ENCODE data around the gene HEATR1. TPM values are rescaled to one million over a fixed set of nuclear protein-coding genes. Genes with fewer than 3 reads are reported as not detected.

Gene HEATR1, protein sequence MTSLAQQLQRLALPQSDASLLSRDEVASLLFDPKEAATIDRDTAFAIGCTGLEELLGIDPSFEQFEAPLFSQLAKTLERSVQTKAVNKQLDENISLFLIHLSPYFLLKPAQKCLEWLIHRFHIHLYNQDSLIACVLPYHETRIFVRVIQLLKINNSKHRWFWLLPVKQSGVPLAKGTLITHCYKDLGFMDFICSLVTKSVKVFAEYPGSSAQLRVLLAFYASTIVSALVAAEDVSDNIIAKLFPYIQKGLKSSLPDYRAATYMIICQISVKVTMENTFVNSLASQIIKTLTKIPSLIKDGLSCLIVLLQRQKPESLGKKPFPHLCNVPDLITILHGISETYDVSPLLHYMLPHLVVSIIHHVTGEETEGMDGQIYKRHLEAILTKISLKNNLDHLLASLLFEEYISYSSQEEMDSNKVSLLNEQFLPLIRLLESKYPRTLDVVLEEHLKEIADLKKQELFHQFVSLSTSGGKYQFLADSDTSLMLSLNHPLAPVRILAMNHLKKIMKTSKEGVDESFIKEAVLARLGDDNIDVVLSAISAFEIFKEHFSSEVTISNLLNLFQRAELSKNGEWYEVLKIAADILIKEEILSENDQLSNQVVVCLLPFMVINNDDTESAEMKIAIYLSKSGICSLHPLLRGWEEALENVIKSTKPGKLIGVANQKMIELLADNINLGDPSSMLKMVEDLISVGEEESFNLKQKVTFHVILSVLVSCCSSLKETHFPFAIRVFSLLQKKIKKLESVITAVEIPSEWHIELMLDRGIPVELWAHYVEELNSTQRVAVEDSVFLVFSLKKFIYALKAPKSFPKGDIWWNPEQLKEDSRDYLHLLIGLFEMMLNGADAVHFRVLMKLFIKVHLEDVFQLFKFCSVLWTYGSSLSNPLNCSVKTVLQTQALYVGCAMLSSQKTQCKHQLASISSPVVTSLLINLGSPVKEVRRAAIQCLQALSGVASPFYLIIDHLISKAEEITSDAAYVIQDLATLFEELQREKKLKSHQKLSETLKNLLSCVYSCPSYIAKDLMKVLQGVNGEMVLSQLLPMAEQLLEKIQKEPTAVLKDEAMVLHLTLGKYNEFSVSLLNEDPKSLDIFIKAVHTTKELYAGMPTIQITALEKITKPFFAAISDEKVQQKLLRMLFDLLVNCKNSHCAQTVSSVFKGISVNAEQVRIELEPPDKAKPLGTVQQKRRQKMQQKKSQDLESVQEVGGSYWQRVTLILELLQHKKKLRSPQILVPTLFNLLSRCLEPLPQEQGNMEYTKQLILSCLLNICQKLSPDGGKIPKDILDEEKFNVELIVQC (N-terminal part only)
- total RNA-seq, result 18.9 and 24.1 TPM in 2 replicates

DNA sequence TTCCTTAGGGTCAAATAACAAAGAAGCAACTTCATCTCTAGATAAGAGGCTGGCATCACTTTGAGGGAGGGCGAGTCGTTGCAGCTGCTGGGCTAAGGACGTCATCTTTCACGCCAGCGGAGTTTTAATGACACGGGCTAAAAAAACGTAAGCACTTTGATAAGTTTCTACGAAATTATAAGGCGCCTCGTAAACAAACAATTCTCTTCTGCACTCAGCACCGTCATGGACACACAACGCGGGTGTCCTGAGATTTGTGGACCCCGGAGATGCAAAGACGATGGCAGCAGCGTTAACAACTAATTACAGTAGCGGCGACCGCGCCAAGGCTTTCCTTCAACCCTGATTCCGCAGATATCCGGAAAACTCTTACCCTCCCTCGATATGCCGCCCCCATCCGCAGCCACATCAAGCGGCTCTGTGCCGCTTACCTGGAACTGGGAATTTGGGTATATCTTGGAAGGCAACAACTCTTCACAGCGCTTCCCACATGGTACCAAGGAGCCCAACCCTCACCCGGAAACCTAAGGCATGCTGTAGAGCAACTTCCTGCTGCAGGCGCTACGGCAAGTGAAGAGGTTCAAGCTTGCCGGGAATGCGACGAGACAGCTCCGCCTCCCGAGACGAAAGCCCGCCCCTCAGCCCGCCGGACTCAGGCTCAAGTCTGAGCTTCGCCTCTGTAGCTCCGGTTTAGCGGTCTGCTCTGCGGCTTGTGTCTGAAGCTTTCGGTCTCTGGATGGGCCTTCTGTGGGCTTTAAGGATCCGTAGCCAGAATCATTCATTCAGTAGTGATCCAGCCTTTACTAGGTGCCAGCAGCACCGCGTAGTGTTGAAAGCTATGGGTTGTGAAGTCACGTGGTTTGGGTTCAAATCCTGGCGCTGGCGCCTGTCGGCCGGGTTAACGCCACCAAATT lies at the start of gene HEATR1:
HEATR1 (minus strand) TSS at position 526 of the 914 bp plus-strand sequence; CDS start at position 105, 421 bp downstream.

DNA sequence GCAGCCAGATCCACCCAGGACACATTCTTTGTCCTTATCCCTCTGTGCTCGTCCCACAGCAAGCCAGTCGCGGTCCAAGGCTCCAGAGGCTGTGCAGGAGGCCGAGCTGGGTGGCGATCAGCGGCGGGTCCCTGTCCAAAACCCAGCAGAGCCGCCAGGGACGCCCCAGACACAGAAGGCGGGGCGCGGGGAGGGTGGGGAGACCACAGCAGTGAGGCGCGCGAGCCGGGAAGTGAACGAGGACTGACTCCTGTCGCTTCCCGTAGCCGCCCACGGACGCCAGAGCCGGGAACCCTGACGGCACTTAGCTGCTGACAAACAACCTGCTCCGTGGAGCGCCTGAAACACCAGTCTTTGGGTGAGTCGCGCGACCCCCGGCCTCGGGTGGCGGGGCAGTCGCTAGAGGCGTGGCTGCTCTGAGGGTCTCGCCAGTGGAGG lies 80.6 kb downstream of the HEATR1 start, which contains the start of gene LGALS8:
LGALS8 (plus strand) TSS at position 279 of the 438 bp plus-strand sequence. CDS start 2,089 bp downstream, outside the sequence.

Other genes with a start within 250 kb of the HEATR1 start
- 0.09 and 0.14 TPM in 2 replicates for gene EDARADD, start 210.2 kb downstream of the HEATR1 start, total RNA-seq
- gene LGALS8, start 80.5 kb downstream of the HEATR1 start, total RNA-seq, result 65.0 and 66.9 TPM in 2 replicates
- gene ACTN2, start 82.0 kb upstream of the HEATR1 start, total RNA-seq, result 0.09 and 0.14 TPM in 2 replicates
- 22.2 and 30.7 TPM in 2 replicates for gene MTR, start 190.8 kb upstream of the HEATR1 start, total RNA-seq

Measured in smooth muscle cell of bladder (primary cell).